HG03469 (cell line): Measurements from ENCODE around the gene HORMAD2.

Experiments
- ATAC-seq: cut with Tn5 transposase; IDR thresholded peaks from one replicate; pipeline ENCODE4 v1.9.1; 2021; ENCODE audit warnings: mild to moderate bottlenecking, moderate library complexity, moderate number of reproducible peaks; ENCODE audit not compliant: unreplicated experiment

The HORMAD2 gene

GRCh38 chr22:30159561-30160353 lies 79.5 kb downstream of the HORMAD2 start:
- ATAC-seq = no peak

- ATAC-seq = no peak
Observed at GRCh38 chr22:30161051-30161469, 80.8 kb downstream of the HORMAD2 start.

- no peak for ATAC-seq
Observed at GRCh38 chr22:30167296-30167695, 87.0 kb downstream of the HORMAD2 start.

GRCh38 chr22:30167734-30168133 lies 87.5 kb downstream of the HORMAD2 start:
- ATAC-seq = no peak

- no peak for ATAC-seq
Observed at GRCh38 chr22:30169002-30169401, 88.7 kb downstream of the HORMAD2 start.

GRCh38 chr22:30170129-30170528 lies 89.9 kb downstream of the HORMAD2 start:
- ATAC-seq = no peak

GRCh38 chr22:30171008-30171407 lies 90.7 kb downstream of the HORMAD2 start:
- no peak for ATAC-seq

GRCh38 chr22:30175690-30176288 lies 95.5 kb downstream of the HORMAD2 start:
- no peak for ATAC-seq

- no peak for ATAC-seq
Observed at GRCh38 chr22:30176431-30176830, 96.2 kb downstream of the HORMAD2 start.

- ATAC-seq = no peak
Observed at GRCh38 chr22:30178181-30179126, 98.2 kb downstream of the HORMAD2 start.

- no peak for ATAC-seq
Observed at GRCh38 chr22:30180616-30181015, 100.4 kb downstream of the HORMAD2 start.

GRCh38 chr22:30181459-30182349 lies 101.4 kb downstream of the HORMAD2 start:
- no peak for ATAC-seq

- ATAC-seq = no peak
Observed at GRCh38 chr22:30182350-30182745, 102.1 kb downstream of the HORMAD2 start.

- ATAC-seq = no peak
Observed at GRCh38 chr22:30182815-30183214, 102.6 kb downstream of the HORMAD2 start.

- ATAC-seq = no peak
Observed at GRCh38 chr22:30183271-30183670, 103.0 kb downstream of the HORMAD2 start.

GRCh38 chr22:30183861-30184278 lies 103.6 kb downstream of the HORMAD2 start:
- ATAC-seq = no peak

- ATAC-seq = no peak
Observed at GRCh38 chr22:30185129-30185528, 104.9 kb downstream of the HORMAD2 start.

GRCh38 chr22:30185549-30185948 lies 105.3 kb downstream of the HORMAD2 start:
- ATAC-seq = no peak

- ATAC-seq = no peak
Observed at GRCh38 chr22:30186041-30186440, 105.8 kb downstream of the HORMAD2 start.

- ATAC-seq = no peak
Observed at GRCh38 chr22:30186510-30186909, 106.2 kb downstream of the HORMAD2 start.
